IMR-90 (cell line): ENCODE data around the gene FMN1.

Experiments
- CHD1 ChIP-seq: IDR thresholded peaks from 2 replicates; pipeline ENCODE4 v1.6.1; 2012; ENCODE audit warnings: low read depth, low read length, improper control_type of control experiment
- CTCF ChIP-seq: conservative IDR thresholded peaks from 2 replicates; pipeline ENCODE4 v1.5.1; 2012; ENCODE audit warnings: mild to moderate bottlenecking, low read depth, low read length, improper control_type of control experiment
- MAFK ChIP-seq: IDR thresholded peaks from 2 replicates; pipeline ENCODE4 v1.6.1; 2012; ENCODE audit warnings: low read depth, low read length, improper control_type of control experiment
- MXI1 ChIP-seq: IDR thresholded peaks from 2 replicates; pipeline ENCODE4 v1.6.1; 2012; ENCODE audit warnings: low read depth, mild to moderate bottlenecking, low read length, moderate library complexity, borderline replicate concordance
- POLR2A ChIP-seq: IDR thresholded peaks from 2 replicates; pipeline ENCODE4 v1.6.1; 2012; ENCODE audit warnings: mild to moderate bottlenecking, low read depth, low read length

DNA sequence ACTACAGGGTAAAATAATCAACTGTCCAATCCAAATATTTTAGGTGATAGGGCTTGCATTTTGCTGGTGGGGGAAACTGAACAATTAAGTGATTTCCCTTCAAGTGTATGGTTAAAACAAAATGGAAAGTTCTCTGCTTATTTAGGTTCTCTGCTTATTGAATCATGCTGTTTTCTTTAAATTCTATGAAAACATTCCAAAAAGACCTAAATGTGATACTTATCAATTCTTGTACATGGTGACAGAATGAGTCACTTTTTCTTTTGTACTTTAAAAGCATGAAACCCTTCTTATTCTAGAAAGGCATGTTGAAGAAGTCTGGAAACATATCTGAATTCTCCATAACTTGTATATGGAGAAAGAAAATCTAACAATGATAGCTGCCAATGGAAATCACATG, 192.6 kb downstream of the FMN1 start:
- TF ChIP-seq CHD1 (no peak), MXI1 (no peak), CTCF (no peak), MAFK (no peak), POLR2A (no peak)
